SH-SY5Y (cell line): ENCODE data around the gene CCNK.

Experiments used
- GATA2 ChIP-seq: IDR thresholded peaks from 2 replicates; pipeline ENCODE4 v1.6.1; 2011; ENCODE audit warnings: mild to moderate bottlenecking, low read depth, low read length
- GATA3 ChIP-seq: IDR thresholded peaks from 2 replicates; pipeline ENCODE4 v1.6.1; 2011; ENCODE audit warnings: low read depth, mild to moderate bottlenecking, low read length, moderate library complexity

DNA sequence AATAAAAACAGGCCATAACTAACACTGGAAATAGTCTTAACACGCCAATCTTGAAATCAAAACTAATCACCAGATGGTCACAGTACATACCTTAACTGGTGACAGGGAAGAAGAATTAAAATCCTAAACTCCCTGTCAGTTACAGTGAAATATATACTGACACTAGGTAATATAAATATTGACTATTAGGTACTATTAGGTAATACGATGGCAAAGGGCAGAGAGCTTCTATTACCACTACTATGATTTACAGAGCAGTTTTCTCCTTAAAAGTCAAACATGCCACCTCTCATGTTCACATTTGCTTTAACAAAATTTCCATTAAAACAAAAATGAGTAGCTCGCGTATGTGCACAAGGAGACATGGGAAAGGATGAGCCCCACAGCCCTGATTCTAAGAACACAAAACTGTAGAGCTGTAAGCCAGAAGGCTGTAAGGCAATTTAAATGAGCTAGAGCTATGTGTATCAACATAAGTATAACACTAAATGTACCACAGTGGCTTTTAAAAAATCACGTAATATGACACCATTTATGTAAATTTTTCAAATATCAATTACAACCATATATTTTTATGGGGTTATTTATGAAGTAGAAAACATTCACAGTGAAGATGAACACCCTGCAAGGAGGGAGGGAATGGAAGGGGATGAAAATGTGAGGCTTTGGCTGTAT, 19.7 kb upstream of the CCNK start:
- TF ChIP-seq GATA2 (no peak), GATA3 (no peak)
